ENCODE results near the gene BIRC6.
"Not testable (repeated sequence)": the region's sequence is repeated elsewhere in the genome, so short reads cannot be mapped to it uniquely, and the experiment has no call there.

Gene BIRC6

DNA sequence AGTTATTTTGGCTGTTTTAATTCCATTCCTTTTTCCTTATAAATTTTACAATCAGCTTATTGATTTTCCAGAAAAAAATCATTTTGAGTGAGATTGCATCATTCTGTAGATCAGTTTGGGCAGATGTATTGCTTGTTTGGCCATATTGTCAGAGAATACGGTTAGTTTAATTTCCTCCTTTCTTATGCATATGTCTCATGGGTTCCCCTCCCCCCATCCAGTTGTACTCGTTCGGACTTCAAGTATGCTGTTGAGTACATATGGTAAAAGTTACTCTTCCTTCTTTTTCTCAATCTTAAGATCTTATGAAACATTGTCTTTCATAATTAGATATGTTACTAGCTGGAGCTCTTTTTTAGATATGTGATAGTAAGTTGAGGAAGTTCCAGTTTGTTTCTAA is 139.8 kb downstream of the BIRC6 start:
- no peak overlapping the region for H3K4me3 ChIP-seq (ENCODE audit: low read length)
- no peak for TF ChIP-seq ZNF274 (IDR thresholded peaks at IDR 0.05; ENCODE audit: low read depth, low read length)

DNA sequence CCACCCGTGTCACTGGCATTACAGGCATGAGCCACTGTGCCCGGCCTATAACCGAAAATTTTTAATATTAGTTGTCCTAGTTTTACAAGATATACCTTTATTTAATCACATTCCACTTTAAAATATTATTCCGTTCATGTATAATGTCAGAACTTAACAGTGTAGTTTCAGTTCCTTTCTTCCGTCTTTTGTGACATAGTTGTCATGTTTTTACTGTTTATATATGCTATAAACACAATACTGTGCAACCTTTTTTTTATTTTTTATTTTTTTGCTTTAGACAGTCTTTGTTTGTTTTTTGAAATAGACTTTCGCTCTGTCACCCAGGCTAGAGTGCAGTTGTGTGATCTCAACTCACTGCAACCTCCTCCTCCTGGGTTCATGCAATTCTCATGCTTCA is 141.5 kb downstream of the BIRC6 start:
- TF ChIP-seq ZNF274 (IDR thresholded peaks at IDR 0.05; ENCODE audit: low read depth, low read length): no peak
- H3K4me3 ChIP-seq (ENCODE audit: low read length): no peak overlapping the region

DNA sequence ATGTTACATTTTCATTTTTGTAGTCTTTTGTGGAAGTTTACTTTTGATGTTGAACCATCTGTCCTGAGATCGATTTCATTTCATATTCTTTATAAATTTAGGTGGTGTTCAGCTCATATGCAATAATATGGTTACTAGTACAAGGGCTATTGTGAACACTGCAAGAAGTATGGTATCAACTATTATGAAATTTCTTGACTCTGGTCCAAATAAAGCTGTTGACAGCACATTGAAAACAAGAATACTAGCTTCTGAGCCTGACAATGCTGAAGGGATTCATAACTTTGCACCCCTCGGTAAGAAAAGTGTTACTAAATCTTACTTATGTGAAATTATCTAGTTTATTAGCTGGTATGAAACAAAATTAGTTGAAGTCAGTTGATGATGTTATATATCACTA is 146.1 kb downstream of the BIRC6 start:
- no peak for TF ChIP-seq ZNF274 (IDR thresholded peaks at IDR 0.05; ENCODE audit: low read depth, low read length)
- H3K4me3 ChIP-seq (ENCODE audit: low read length): no peak overlapping the region

DNA sequence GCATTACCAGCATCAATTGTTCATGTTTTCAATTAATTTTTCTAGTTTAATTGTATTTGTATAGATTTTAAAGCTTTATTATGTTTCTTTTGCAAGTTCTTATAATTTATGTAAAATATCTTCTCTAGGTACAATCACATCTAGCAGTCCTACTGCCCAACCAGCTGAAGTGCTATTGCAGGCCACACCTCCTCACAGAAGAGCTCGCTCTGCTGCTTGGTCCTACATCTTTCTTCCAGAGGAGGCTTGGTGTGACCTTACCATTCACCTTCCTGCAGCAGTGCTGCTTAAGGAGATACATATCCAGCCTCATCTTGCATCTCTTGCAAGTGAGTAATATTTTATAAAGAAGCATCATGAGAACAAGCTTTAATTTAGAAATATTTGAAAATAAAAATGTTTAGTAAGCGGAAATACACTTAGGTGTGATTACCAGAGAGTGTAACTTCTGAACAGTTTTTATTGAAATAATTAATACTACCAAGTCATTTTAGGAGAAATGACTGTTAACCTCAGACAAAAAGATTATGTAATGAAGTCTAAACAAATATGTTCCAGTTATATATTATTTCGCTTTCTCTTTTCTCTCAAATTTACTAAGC is 148.2 kb downstream of the BIRC6 start:
- no peak for TF ChIP-seq ZNF274 (IDR thresholded peaks at IDR 0.05; ENCODE audit: low read depth, low read length)
- H3K4me3 ChIP-seq (ENCODE audit: low read length): no peak overlapping the region

DNA sequence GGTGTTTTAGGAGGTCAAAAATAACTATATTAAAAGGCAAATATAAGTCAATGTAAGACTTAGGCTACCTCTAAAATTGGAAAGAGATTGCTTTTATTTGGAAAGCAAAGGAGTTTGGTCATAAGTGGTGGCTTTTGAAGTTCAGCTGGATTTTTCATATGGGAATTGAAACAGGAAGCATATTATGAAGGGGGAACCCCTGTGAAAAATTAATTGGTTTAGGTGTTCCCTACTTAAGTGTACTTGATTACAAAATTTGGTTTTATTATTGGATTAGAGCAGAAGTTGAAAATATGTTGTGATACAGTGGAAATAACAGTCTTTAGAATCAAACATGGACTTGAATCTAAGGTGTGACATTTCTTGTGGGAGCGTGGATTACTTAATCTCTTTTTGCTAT is 149.6 kb downstream of the BIRC6 start:
- no peak for TF ChIP-seq ZNF274 (IDR thresholded peaks at IDR 0.05; ENCODE audit: low read depth, low read length)

DNA sequence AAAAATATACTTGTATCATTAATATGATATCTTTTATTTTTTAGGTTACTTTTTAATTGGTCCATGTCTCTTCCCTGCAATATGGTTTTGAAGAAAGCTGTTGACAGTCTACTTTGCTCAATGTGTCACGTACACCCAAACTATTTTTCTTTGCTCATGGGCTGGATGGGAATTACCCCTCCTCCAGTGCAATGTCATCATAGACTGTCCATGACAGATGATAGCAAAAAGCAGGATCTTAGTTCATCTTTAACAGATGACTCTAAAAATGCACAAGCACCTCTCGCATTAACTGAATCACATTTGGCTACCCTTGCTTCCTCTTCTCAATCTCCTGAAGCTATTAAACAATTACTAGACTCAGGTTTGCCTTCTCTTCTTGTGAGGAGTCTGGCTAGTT is 158.1 kb downstream of the BIRC6 start:
- no peak overlapping the region for H3K4me3 ChIP-seq (ENCODE audit: low read length)
- no peak for TF ChIP-seq ZNF274 (IDR thresholded peaks at IDR 0.05; ENCODE audit: low read depth, low read length)

More for the DNA sequence above, 149.6 kb downstream of the BIRC6 start:
- H3K4me3 ChIP-seq (ENCODE audit: low read length): no peak overlapping the region

DNA sequence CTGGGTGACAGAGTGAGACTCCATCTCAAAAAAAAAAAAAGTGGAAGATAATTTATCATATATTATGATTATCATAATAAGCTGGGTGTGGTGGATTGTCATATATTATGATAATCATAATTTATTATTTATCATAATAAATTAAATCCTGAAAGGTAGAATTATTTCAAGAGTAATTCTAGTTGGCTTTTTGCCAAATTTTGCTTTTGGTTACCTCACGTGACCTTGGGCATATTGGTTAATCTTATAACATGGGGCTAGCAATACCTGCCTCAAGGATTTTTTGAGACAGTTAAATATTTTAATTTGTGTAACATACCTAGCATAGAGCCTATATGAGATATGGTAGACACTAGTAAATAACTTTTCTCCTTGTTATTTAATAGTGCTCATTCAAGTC is 159.7 kb downstream of the BIRC6 start:
- TF ChIP-seq ZNF274 (IDR thresholded peaks at IDR 0.05; ENCODE audit: low read depth, low read length): no peak
- H3K4me3 ChIP-seq (ENCODE audit: low read length): no peak overlapping the region

DNA sequence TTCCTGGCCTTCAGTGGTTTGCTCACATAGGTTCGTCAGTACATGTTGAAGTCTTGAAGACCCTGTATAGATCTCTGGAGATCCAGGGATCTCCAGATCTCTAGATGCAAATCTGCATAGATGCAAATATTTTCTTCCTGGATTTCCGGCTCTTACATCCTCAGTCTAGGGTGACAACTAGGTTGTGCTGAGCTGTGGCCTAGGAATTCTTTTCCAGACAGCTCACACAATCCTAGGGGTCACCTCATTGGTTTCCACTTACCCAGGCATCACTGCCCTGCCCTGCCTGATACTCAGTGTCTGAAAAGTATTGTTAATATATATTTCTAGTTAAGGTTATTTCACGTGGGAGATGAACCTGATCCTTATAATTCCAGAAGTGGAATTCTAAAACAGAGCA is 165.9 kb downstream of the BIRC6 start:
- TF ChIP-seq ZNF274 (IDR thresholded peaks at IDR 0.05; ENCODE audit: low read depth, low read length): no peak
- H3K4me3 ChIP-seq (ENCODE audit: low read length): no peak overlapping the region

DNA sequence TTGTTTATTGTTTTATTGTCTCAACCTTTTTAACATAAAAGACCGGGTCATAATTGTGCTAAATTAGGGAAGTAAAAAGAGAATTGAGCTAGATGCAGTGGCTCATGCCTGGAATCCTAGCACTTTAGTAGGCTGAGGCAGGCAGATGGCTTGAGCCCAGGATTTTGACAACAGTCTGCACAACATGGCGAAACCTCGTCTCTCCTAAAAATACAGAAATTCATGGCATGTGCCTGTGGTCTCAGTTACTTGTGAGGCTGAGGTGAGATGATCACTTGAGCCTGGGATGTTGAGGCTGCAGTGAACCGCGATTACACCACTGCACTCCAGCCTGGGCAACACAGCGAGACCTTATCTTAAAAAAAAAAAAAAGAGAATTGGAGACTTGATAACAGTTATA is 166.9 kb downstream of the BIRC6 start:
- no peak overlapping the region for H3K4me3 ChIP-seq (ENCODE audit: low read length)
- no peak for TF ChIP-seq ZNF274 (IDR thresholded peaks at IDR 0.05; ENCODE audit: low read depth, low read length)

DNA sequence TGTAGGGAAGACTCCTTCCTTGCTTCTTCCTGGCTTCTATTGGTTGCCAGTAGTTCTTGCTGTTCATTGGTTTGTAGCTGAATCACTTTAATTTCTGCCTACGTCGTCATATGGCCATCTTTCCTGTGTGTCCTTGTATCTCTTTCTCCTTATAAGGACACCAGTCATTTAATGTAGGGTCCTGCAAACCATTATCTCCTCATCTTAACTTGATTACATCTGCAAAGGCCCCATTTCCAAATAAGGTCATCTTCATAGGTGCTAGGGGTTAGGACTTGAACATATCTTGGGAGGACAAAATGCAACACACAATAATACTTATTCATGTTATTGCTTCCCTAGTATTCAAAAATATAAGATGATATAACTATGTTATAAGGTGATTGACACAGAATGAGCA is 175.5 kb downstream of the BIRC6 start:
- no peak for TF ChIP-seq ZNF274 (IDR thresholded peaks at IDR 0.05; ENCODE audit: low read depth, low read length)
- no peak overlapping the region for H3K4me3 ChIP-seq (ENCODE audit: low read length)

DNA sequence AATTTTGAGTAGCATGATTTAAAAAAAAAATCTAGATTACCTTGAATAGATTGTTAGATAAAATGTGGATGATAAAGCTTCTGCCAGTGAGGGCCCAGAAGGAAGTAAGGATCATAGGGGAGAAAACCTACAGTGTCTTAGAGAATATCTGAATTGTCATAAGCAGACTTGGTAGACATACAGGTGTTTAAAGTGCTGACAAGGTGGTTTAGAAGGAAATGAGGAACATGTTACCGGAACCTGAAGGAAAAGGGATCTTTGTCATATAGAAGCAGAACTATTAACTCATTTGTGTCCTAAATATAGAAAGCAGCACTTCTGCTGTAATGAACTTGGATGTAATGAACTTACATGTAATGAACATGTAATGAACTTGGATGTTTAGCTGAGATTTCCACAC is 176.1 kb downstream of the BIRC6 start:
- H3K4me3 ChIP-seq (ENCODE audit: low read length): no peak overlapping the region
- no peak for TF ChIP-seq ZNF274 (IDR thresholded peaks at IDR 0.05; ENCODE audit: low read depth, low read length)

DNA sequence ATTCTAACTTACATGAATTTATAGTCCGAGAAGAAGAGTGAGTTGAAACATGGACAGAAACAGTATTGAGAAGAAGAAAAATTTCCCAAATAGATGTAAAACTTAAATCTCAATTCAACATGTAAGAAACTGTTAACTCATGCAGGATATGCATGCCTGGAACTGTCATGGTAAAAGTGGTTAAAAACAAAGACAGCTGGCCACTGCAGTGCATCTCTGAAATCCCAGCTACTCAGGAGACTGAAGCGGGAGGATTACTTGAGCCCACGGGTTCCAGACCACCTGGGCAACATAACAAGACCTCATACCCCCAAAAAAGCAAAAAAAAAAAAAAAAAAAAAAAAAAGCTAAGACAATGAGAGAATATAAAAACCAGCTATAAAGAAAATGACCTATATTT is 178.0 kb downstream of the BIRC6 start:
- no peak overlapping the region for H3K4me3 ChIP-seq (ENCODE audit: low read length)
- TF ChIP-seq ZNF274 (IDR thresholded peaks at IDR 0.05; ENCODE audit: low read depth, low read length): no peak

DNA sequence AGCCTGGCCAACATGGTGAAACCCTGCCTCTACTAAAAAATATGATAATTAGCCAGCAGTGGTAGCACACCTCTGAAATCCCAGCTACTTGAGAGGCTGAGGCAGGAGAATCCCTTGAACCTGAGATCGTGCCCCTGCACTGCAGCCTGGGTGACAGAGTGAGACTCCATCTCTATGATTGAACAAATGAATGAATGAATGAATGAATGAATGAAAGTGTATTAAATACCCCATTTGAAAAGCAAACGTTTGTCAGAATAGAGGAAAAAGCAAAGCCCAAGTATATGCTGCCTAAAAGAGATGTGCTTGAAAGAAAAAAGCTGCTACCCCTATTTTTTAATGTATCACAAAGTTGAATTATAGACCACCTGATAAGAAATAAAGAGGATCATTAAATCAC is 181.9 kb downstream of the BIRC6 start:
- no peak overlapping the region for H3K4me3 ChIP-seq (ENCODE audit: low read length)
- no peak for TF ChIP-seq ZNF274 (IDR thresholded peaks at IDR 0.05; ENCODE audit: low read depth, low read length)

DNA sequence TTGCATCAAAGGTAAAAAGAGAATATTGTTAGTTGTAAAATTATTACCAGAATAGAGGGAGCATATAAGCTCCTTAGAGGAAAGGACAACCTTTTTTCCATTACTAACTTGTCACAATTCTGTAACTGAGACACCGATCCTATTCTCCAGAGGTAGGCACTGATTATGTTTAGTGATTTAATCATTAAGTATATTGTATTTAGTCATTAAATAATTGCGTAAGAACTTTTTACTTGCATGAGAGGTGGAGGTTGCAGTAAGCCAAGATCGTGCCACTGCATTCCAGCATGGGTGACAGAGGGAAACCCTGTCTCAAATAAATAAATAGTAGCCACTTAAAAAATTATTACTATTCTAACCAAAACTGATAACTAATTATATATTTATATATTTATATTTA is 195.7 kb downstream of the BIRC6 start:
- not testable (repeated sequence) for H3K4me3 ChIP-seq (ENCODE audit: low read length)

DNA sequence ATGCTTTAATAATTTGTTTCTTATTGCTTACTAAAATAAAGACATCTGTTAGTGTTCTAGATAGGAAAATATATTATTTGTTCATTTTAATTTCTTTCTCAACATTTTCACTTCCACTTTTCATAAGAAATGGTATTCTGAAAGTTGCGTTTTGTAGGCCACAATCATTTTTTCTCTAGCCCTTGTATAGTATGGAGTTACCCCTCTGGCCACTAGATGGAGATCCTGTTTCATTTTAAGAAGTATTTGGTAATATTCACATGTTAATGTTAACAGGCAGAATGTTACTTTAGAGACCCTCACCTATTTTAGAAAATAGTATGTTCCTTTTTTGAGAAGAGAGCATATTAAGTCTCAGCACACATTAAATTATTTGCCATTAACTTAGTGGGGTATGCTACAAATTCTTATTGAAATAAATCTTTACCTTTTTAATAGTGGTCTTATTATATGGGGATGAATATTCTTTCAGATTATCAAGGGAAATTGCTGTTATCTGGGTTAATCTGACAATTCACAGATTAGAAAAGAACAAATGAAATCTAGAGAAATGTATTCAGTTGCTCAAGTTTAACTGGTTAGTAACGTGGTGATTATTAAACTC is 197.1 kb downstream of the BIRC6 start:
- no peak overlapping the region for H3K4me3 ChIP-seq (ENCODE audit: low read length)
- no peak for TF ChIP-seq ZNF274 (IDR thresholded peaks at IDR 0.05; ENCODE audit: low read depth, low read length)

DNA sequence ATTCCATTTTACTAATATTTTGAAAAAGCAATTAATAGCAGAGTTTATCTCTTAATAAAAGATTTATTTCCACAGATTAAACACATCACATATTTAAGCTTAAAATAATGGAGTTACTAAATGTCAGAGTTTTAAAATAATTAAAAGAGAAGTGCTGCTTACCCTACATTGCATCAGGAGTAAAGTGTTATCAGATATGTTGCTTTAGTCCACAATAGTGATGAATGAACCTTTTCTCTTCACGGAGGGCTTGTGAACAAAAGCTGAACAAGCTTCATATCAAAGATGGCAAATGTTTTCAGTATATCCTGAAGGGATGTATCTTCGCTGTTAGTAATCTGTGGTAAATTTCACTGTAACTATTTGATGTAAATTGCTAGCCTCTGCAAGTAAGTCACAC is 201.7 kb downstream of the BIRC6 start:
- no peak overlapping the region for H3K4me3 ChIP-seq (ENCODE audit: low read length)
- no peak for TF ChIP-seq ZNF274 (IDR thresholded peaks at IDR 0.05; ENCODE audit: low read depth, low read length)
